H1 (cell line): ENCODE data around the gene MDFIC. TPM values are rescaled to one million over a fixed set of nuclear protein-coding genes. Genes with fewer than 3 reads are reported as not detected.

Source experiments
- CTCF ChIA-PET: fragments of 300-600 bp; sonication (Branson Sonifier 250); formaldehyde crosslinking; loops from one replicate; lab custom pipeline; 2021; ENCODE audit not compliant: partially characterized antibody; lab: Charles Lee
- POLR2A ChIA-PET: fragments of 300-600 bp; sonication (Branson Sonifier 250); formaldehyde crosslinking; loops from one replicate; lab custom pipeline; 2021; ENCODE audit warnings: inconsistent platforms; ENCODE audit not compliant: partially characterized antibody; lab: Charles Lee
- DNase-seq, 2 experiments: peaks; one replicate each; pipeline versions ENCODE4 v3.0.0 to v3.0.0-alpha.2; 2010 to 2022; ENCODE audit warnings: low spot score in 2 of 2, low read depth in 1 of 2, mixed read lengths in 1 of 2
- FAIRE-seq: peaks from 2 replicates; lab custom pipeline; 2011; peaks lifted over from hg19 to GRCh38; lab: Jason Lieb, UNC
- H2AFZ ChIP-seq: 2 replicates; pipeline ENCODE4 v1.8.1; 2012; ENCODE audit warnings: low read length, inconsistent platforms
- H2AK5ac ChIP-seq: 2 replicates; pipeline ENCODE4 v1.6.1; 2013; ENCODE audit warnings: low read depth, low read length
- H2BK120ac ChIP-seq: replicated peaks from 2 replicates; pipeline ENCODE3; 2013; ENCODE audit warnings: low read depth, low read length, inconsistent platforms
- H2BK12ac ChIP-seq: 2 replicates; pipeline ENCODE4 v1.6.1; 2013; ENCODE audit warnings: low read depth, low read length
- H2BK15ac ChIP-seq: 2 replicates; pipeline ENCODE4 v1.6.1; 2013; ENCODE audit warnings: low read length
- H2BK20ac ChIP-seq: 2 replicates; pipeline ENCODE4 v1.6.1; 2013; ENCODE audit warnings: low read length
- H2BK5ac ChIP-seq: 2 replicates; pipeline ENCODE4 v1.6.1; 2013; ENCODE audit warnings: low read depth, low read length
- H3K14ac ChIP-seq: 2 replicates; pipeline ENCODE4 v1.6.1; 2013; ENCODE audit warnings: inconsistent platforms; ENCODE audit not compliant: insufficient read length
- H3K18ac ChIP-seq: 2 replicates; pipeline ENCODE4 v1.6.1; 2013; ENCODE audit warnings: low read length; ENCODE audit errors: extremely low read depth
- H3K23ac ChIP-seq: 2 replicates; pipeline ENCODE4 v1.6.1; 2013; ENCODE audit warnings: inconsistent platforms; ENCODE audit not compliant: insufficient read length
- H3K23me2 ChIP-seq: 2 replicates; pipeline ENCODE4 v1.6.1; 2013; ENCODE audit warnings: low read depth, low read length
- H3K27ac ChIP-seq: 2 replicates; pipeline ENCODE4 v1.6.1; 2011; ENCODE audit warnings: low read depth, low read length, inconsistent platforms
- H3K27me3 ChIP-seq, 4 experiments: replicated peaks in 1 of 4; 1 replicate in 1 of 4; 2 replicates in 3 of 4; pipeline versions ENCODE4 v1.6.1 to v1.8.1; 2011 to 2013; ENCODE audit warnings: low read length in 3 of 4, mild to moderate bottlenecking in 3 of 4, inconsistent platforms in 2 of 4, mixed read lengths in 2 of 4, moderate library complexity in 1 of 4; ENCODE audit not compliant: control insufficient read depth in 3 of 4, insufficient read depth in 3 of 4; ENCODE audit errors: extremely low read depth in 1 of 4
- H3K36me3 ChIP-seq, 4 experiments: 2 replicates each; pipeline versions ENCODE4 v1.6.1 to v1.8.1; 2011 to 2013; ENCODE audit warnings: mild to moderate bottlenecking in 4 of 4, low read length in 3 of 4, moderate library complexity in 2 of 4, control low read depth in 1 of 4, inconsistent platforms in 1 of 4; ENCODE audit not compliant: insufficient read depth in 4 of 4, control insufficient read depth in 2 of 4
- H3K4ac ChIP-seq: replicated peaks from 2 replicates; pipeline ENCODE3; 2013; ENCODE audit warnings: low read length, low read depth, mixed read lengths, inconsistent platforms; ENCODE audit not compliant: insufficient read length
- H3K4me1 ChIP-seq, 4 experiments: replicated peaks in 1 of 4; 1 replicate in 1 of 4; 2 replicates in 3 of 4; pipeline versions ENCODE4 v1.6.1 to v1.8.1; 2011 to 2013; ENCODE audit warnings: low read length in 3 of 4, inconsistent platforms in 2 of 4, mixed read lengths in 1 of 4; ENCODE audit not compliant: insufficient read depth in 4 of 4, control insufficient read depth in 3 of 4
- H3K4me2 ChIP-seq, 2 experiments: 2 replicates each; pipeline versions ENCODE4 v1.6.1 to v1.8.1; 2011 to 2013; ENCODE audit warnings: low read depth in 2 of 2, low read length in 2 of 2, control low read depth in 1 of 2, inconsistent platforms in 1 of 2, mild to moderate bottlenecking in 1 of 2; ENCODE audit not compliant: insufficient read depth in 1 of 2
- H3K4me3 ChIP-seq, 4 experiments: fragments of 200-600, 300-600 bp in 1 of 4; sonication (generic), shearing (Covaris generic), sonication (Bioruptor Twin) in 1 of 4; 2 replicates each; pipeline versions ENCODE4 v1.5.1 to v1.8.1; 2011 to 2016; ENCODE audit warnings: low read length in 4 of 4, low read depth in 3 of 4, control low read depth in 2 of 4, inconsistent platforms in 2 of 4, mild to moderate bottlenecking in 2 of 4, mixed read lengths in 1 of 4, moderate library complexity in 1 of 4; ENCODE audit not compliant: insufficient read depth in 2 of 4; ENCODE audit errors: extremely low read depth in 1 of 4
- H3K56ac ChIP-seq: replicated peaks from 2 replicates; pipeline ENCODE3; 2013; ENCODE audit warnings: low read depth, mild to moderate bottlenecking, mixed read lengths, low read length, inconsistent platforms; ENCODE audit not compliant: insufficient read length
- H3K79me1 ChIP-seq: 2 replicates; pipeline ENCODE4 v1.6.1; 2013; ENCODE audit warnings: low read depth, low read length, control low read depth
- H3K79me2 ChIP-seq, 2 experiments: 2 replicates each; pipeline versions ENCODE4 v1.6.1 to v1.8.1; 2012 to 2013; ENCODE audit warnings: low read length in 2 of 2, mild to moderate bottlenecking in 2 of 2, inconsistent platforms in 1 of 2; ENCODE audit not compliant: insufficient read depth in 2 of 2, control insufficient read depth in 1 of 2
- H3K9ac ChIP-seq, 4 experiments: replicated peaks in 1 of 4; 1 replicate in 1 of 4; 2 replicates in 3 of 4; pipeline versions ENCODE4 v1.6.1 to v1.8.1; 2011 to 2013; ENCODE audit warnings: low read depth in 3 of 4, low read length in 3 of 4, control low read depth in 2 of 4, mild to moderate bottlenecking in 2 of 4, moderate library complexity in 2 of 4, inconsistent platforms in 1 of 4; ENCODE audit errors: extremely low read depth in 1 of 4
- H3K9me3 ChIP-seq, 2 experiments: 2 replicates each; pipeline versions ENCODE4 v1.6.1 to v1.8.1; 2012 to 2013; ENCODE audit warnings: mild to moderate bottlenecking in 2 of 2, moderate library complexity in 2 of 2, control low read depth in 1 of 2, inconsistent platforms in 1 of 2, low read depth in 1 of 2, low read length in 1 of 2, mixed read lengths in 1 of 2; ENCODE audit not compliant: insufficient read depth in 2 of 2
- H4K20me1 ChIP-seq, 2 experiments: replicated peaks in 1 of 2; 2 replicates each; pipeline versions ENCODE3 to v1.8.1; 2011 to 2013; ENCODE audit warnings: inconsistent platforms in 2 of 2, low read length in 2 of 2, mild to moderate bottlenecking in 1 of 2; ENCODE audit not compliant: insufficient read depth in 2 of 2, control insufficient read depth in 1 of 2
- H4K5ac ChIP-seq: 2 replicates; pipeline ENCODE4 v1.6.1; 2013; ENCODE audit warnings: low read length, low read depth, mixed read lengths, inconsistent platforms; ENCODE audit not compliant: insufficient read length
- H4K8ac ChIP-seq: 2 replicates; pipeline ENCODE4 v1.8.0; 2013; ENCODE audit warnings: mild to moderate bottlenecking, moderate library complexity, low read length, inconsistent platforms; ENCODE audit not compliant: insufficient read depth; ENCODE audit errors: extremely low read depth
- H4K91ac ChIP-seq: replicated peaks from 2 replicates; pipeline ENCODE3; 2013; ENCODE audit warnings: low read length, mixed read lengths, inconsistent platforms; ENCODE audit not compliant: insufficient read length
- PHF8 ChIP-seq: fragments of 200-600 bp; sonication (generic); conservative IDR thresholded peaks from 2 replicates; pipeline ENCODE4 v1.7.1; 2012; ENCODE audit warnings: low read depth, mild to moderate bottlenecking, inconsistent platforms, low read length, moderate library complexity
- RAD21 ChIP-seq, 2 experiments: IDR thresholded peaks in 1 of 2; conservative IDR thresholded peaks in 1 of 2; 2 replicates each; pipeline ENCODE4 v1.6.1; 2011; ENCODE audit warnings: low read depth in 2 of 2, low read length in 2 of 2, improper control_type of control experiment in 1 of 2, inconsistent platforms in 1 of 2, mild to moderate bottlenecking in 1 of 2, moderate library complexity in 1 of 2
- TAF1 ChIP-seq: IDR thresholded peaks from 2 replicates; pipeline ENCODE4 v1.6.1; 2011; ENCODE audit warnings: mild to moderate bottlenecking, low read depth, low read length
- WGBS, 2 experiments: shearing (Covaris generic) in 1 of 2; methylation state at CpG; one replicate each; pipeline versions ENCODE4 v1.1.6 to v1.1.7; 2013 to 2015; ENCODE audit warnings: low lambda C conversion rate in 2 of 2, mixed read lengths in 2 of 2, inconsistent platforms in 1 of 2, low coverage in 1 of 2, missing lambda C conversion rate in 1 of 2; ENCODE audit not compliant: insufficient replicate concordance in 2 of 2, insufficient coverage in 1 of 2, insufficient read length in 1 of 2; ENCODE audit errors: extremely low coverage in 1 of 2, missing lambda C conversion rate in 1 of 2; 5-methylcytosine and 5-hydroxymethylcytosine counted together
- polyA plus RNA-seq, 7 experiments: library from polyadenylated mRNA; depleted of rRNA in 3 of 7; stranded (reverse) in 5 of 7; unstranded in 2 of 7; fragments of >200 nt in 5 of 7; fragments of 200-250 nt in 2 of 7; gene quantifications; 1 replicate in 5 of 7; 2 replicates in 1 of 7; 4 replicates in 1 of 7; pipeline versions ENCODE4 v1.2.1 to v1.2.3, GENCODE V29; 2011 to 2013; ENCODE audit warnings: missing spikeins in 2 of 7, mixed read lengths in 2 of 7
- total RNA-seq: library from RNA; stranded (reverse); fragmentation: NEBNext Ultra II Directional; extraction: Animal tissue kit (Norgen Biotek cat#: 25700); gene quantifications from 2 replicates; pipeline ENCODE4 v1.2.1, GENCODE V29; 2021
- TF ChIP-seq, protein P1 (sequence below): IDR thresholded peaks from 2 replicates; pipeline ENCODE4 v1.6.1; 2011; ENCODE audit warnings: low read depth, mild to moderate bottlenecking, low read length; ENCODE audit not compliant: insufficient read depth

MDFIC gene
- total and polyA plus RNA-seq, 2 of the 8 experiments (the other 6 are each of a cell fraction or from before 2014, with no cell fraction given): 2.3 to 11.4 TPM

GRCh38 chr7:115058726-115059125, 136.8 kb downstream of the MDFIC start:
- CTCF ChIA-PET: no interaction called here
- no peak overlapping the region for H3K27ac ChIP-seq
- DNase-seq: no peak

More at GRCh38 chr7:115058726-115059125, 136.8 kb downstream of the MDFIC start:
- POLR2A ChIA-PET: no interaction called here
- H4K5ac ChIP-seq: no peak overlapping the region
- no peaks in the 10 kb centered on the region for H3K79me2 ChIP-seq
- no peak overlapping the region for H2BK5ac ChIP-seq
- no peak overlapping the region for H3K4me2 ChIP-seq
- H3K9ac ChIP-seq: no peak overlapping the region
- TF ChIP-seq RAD21 (IDR thresholded peaks at IDR 0.05 in 1 of 2, conservative IDR thresholded peaks at IDR 0.05 in 1 of 2; ENCODE audit: low read depth in 2 of 2, low read length in 2 of 2) (no peak), PHF8 (no peak), TAF1 (no peak)
- TF ChIP-seq, protein P1, sequence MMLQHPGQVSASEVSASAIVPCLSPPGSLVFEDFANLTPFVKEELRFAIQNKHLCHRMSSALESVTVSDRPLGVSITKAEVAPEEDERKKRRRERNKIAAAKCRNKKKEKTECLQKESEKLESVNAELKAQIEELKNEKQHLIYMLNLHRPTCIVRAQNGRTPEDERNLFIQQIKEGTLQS: no peak
- H2BK15ac ChIP-seq: no peak overlapping the region
- H2BK120ac ChIP-seq: no peak overlapping the region
- no peak overlapping the region for H2BK20ac ChIP-seq
- H2AK5ac ChIP-seq: no peak overlapping the region
- no peak for FAIRE-seq
- H4K8ac ChIP-seq: no peak overlapping the region
- no peak overlapping the region for H3K18ac ChIP-seq
- no peak overlapping the region for H2BK12ac ChIP-seq
- no peaks in the 10 kb centered on the region for H3K23me2 ChIP-seq
- H2AFZ ChIP-seq: no peak overlapping the region
- H3K56ac ChIP-seq: no peak overlapping the region
- peaks cover 0 to 3% (median 0%) of the 10 kb centered on the region in 4 experiments; a peak in 1 of 7 replicates for H3K4me1 ChIP-seq
- no peak overlapping the region for H3K4me3 ChIP-seq
- no peak overlapping the region for H4K91ac ChIP-seq
- H3K4ac ChIP-seq: no peak overlapping the region
- no peaks in the 10 kb centered on the region for H3K36me3 ChIP-seq
- no peak overlapping the region for H3K23ac ChIP-seq
- H3K79me1 ChIP-seq: no peaks in the 10 kb centered on the region
- H3K14ac ChIP-seq: no peak overlapping the region
- no peaks in the 10 kb centered on the region for H4K20me1 ChIP-seq
- H3K27me3 ChIP-seq: no peaks in the 10 kb centered on the region
- H3K9me3 ChIP-seq: no peaks in the 10 kb centered on the region; a peak in 1 of 4 replicates
- WGBS, 2 experiments: 80% methylated on average over 3 of the region's 3 CpGs; no CpG with 5 or more reads in 1 of the 2 experiments
